Activated T-helper 2 cell treated with anti-CD3 and anti-CD28 coated beads, Interferon-gamma antibody, Interleukin-2, Interleukin-4, amounts not matched to agents 10 μg/mL and 5 μg/mL and 100 μg/mL, durations not matched to agents 14 hours and 24 hours and 36 hours (primary cell): ENCODE measurements around the gene KCNQ4. TPM values are rescaled to one million over a fixed set of nuclear protein-coding genes. Genes with fewer than 3 reads are reported as not detected.

Experiments
- DNase-seq: peaks from one replicate; pipeline ENCODE4 v3.0.0; 2021; ENCODE audit warnings: low spot score
- H3K27ac Mint-ChIP-seq: one replicate; pipeline ENCODE4 v1.8.0; 2021; ENCODE audit warnings: mixed read lengths
- H3K27me3 Mint-ChIP-seq: one replicate; pipeline ENCODE4 v1.8.0; 2021; ENCODE audit warnings: low read depth, mixed read lengths
- H3K36me3 Mint-ChIP-seq: one replicate; pipeline ENCODE4 v1.8.0; 2021; ENCODE audit warnings: low read depth, mixed read lengths
- H3K4me1 Mint-ChIP-seq: one replicate; pipeline ENCODE4 v1.8.0; 2021; ENCODE audit warnings: low read depth, mixed read lengths
- H3K4me3 Mint-ChIP-seq: one replicate; pipeline ENCODE4 v1.8.0; 2021; ENCODE audit warnings: low read depth, mild to moderate bottlenecking, moderate library complexity, mixed read lengths
- H3K9me3 Mint-ChIP-seq: one replicate; pipeline ENCODE4 v1.8.0; 2021; ENCODE audit warnings: mixed read lengths
- intact Hi-C: fragments of 100-400 bp; cut with micrococcal nuclease; formaldehyde crosslinking; loops from one replicate; pipeline ENCODE4 v1.15.1; 2023
- total RNA-seq: library from RNA; stranded (reverse); gene quantifications from 2 replicates; pipeline ENCODE4 v1.2.3, GENCODE V29; 2022

KCNQ4 gene
- total RNA-seq, 1 donor from 2014 or later = 0.78 TPM

- Mint-ChIP-seq H3K27ac (peak overlapping the region; percentile 46), H3K9me3 (peaks cover 10% of the 10 kb centered on the region)
Observed at GRCh38 chr1:40774266-40774998, 9.2 kb upstream of the KCNQ4 start.

GRCh38 chr1:40776236-40777072 is 7.1 kb upstream of the KCNQ4 start:
- Mint-ChIP-seq H3K4me1 (peaks cover 7% of the 10 kb centered on the region), H3K9me3 (peaks cover 10% of the 10 kb centered on the region), H3K36me3 (peaks cover 34% of the 10 kb centered on the region), H3K4me3 (no peak overlapping the region), H3K27ac (no peak overlapping the region), H3K27me3 (peaks cover under 1% of the 10 kb centered on the region)
- DNase-seq = no peak
- intact Hi-C loops = no loop called here

More at GRCh38 chr1:40774266-40774998, 9.2 kb upstream of the KCNQ4 start:
- DNase-seq = peak; percentile 41
- Mint-ChIP-seq H3K27me3 (no peaks in the 10 kb centered on the region), H3K4me3 (no peak overlapping the region), H3K36me3 (peaks cover 50% of the 10 kb centered on the region), H3K4me1 (peaks cover 5% of the 10 kb centered on the region)
- intact Hi-C loops = loop anchor here (1.0 kb wide), 1 partner anchor 76 kb away; no protein-coding TSS in a partner anchor

- DNase-seq = no peak
- Mint-ChIP-seq H3K4me1 (peaks cover 7% of the 10 kb centered on the region), H3K36me3 (peaks cover 33% of the 10 kb centered on the region), H3K27me3 (peaks cover 8% of the 10 kb centered on the region), H3K9me3 (peaks cover 10% of the 10 kb centered on the region), H3K27ac (no peak overlapping the region), H3K4me3 (no peak overlapping the region)
- intact Hi-C loops = no loop called here
Observed at GRCh38 chr1:40777224-40777970, 6.2 kb upstream of the KCNQ4 start.

GRCh38 chr1:40780678-40781607 is 2.6 kb upstream of the KCNQ4 start:
- DNase-seq = no peak
- Mint-ChIP-seq H3K36me3 (peaks cover 25% of the 10 kb centered on the region), H3K4me3 (no peak overlapping the region), H3K27ac (no peak overlapping the region), H3K27me3 (peaks cover 32% of the 10 kb centered on the region), H3K4me1 (peaks cover 6% of the 10 kb centered on the region), H3K9me3 (peaks cover 10% of the 10 kb centered on the region)
- intact Hi-C loops = no loop called here

- peaks cover 35% of the 10 kb centered on the region for H3K27me3 Mint-ChIP-seq
- H3K9me3 Mint-ChIP-seq = peaks cover 9% of the 10 kb centered on the region
- peaks cover 6% of the 10 kb centered on the region for H3K4me1 Mint-ChIP-seq
- H3K27ac Mint-ChIP-seq = no peak overlapping the region
- peaks cover 18% of the 10 kb centered on the region for H3K36me3 Mint-ChIP-seq
- no peak overlapping the region for H3K4me3 Mint-ChIP-seq
- no peak for DNase-seq
- intact Hi-C loops = no loop called here
Observed at GRCh38 chr1:40781608-40781971, 2.0 kb upstream of the KCNQ4 start.

- Mint-ChIP-seq H3K4me3 (peak overlapping the region; percentile 26), H3K36me3 (peaks cover 10% of the 10 kb centered on the region), H3K4me1 (peaks cover 6% of the 10 kb centered on the region), H3K27me3 (peaks cover 36% of the 10 kb centered on the region), H3K27ac (no peak overlapping the region), H3K9me3 (peaks cover under 1% of the 10 kb centered on the region)
- no peak for DNase-seq
- intact Hi-C loops = no loop called here
Observed at GRCh38 chr1:40782371-40782956, 1.1 kb upstream of the KCNQ4 start.

- Mint-ChIP-seq H3K27me3 (peaks cover 39% of the 10 kb centered on the region), H3K4me1 (peaks cover 6% of the 10 kb centered on the region), H3K4me3 (peak overlapping the region; percentile 69), H3K27ac (no peak overlapping the region), H3K36me3 (peaks cover 3% of the 10 kb centered on the region), H3K9me3 (no peaks in the 10 kb centered on the region)
- no peak for DNase-seq
- intact Hi-C loops = no loop called here
Observed at GRCh38 chr1:40784141-40784770, 669 bp downstream of the KCNQ4 start.

- intact Hi-C loops = no loop called here
- Mint-ChIP-seq H3K36me3 (peaks cover 3% of the 10 kb centered on the region), H3K27me3 (peaks cover 41% of the 10 kb centered on the region), H3K27ac (no peak overlapping the region), H3K4me3 (peak overlapping the region; percentile 69), H3K4me1 (peaks cover 6% of the 10 kb centered on the region), H3K9me3 (no peaks in the 10 kb centered on the region)
- DNase-seq = no peak
Observed at GRCh38 chr1:40784771-40785151, 1.2 kb downstream of the KCNQ4 start.

GRCh38 chr1:40785446-40785845 is 1.9 kb downstream of the KCNQ4 start:
- intact Hi-C loops = no loop called here
- Mint-ChIP-seq H3K4me3 (peak overlapping the region; percentile 30), H3K27me3 (peaks cover 41% of the 10 kb centered on the region)

GRCh38 chr1:40786171-40786994 is 2.8 kb downstream of the KCNQ4 start:
- DNase-seq = no peak
- Mint-ChIP-seq H3K27me3 (peaks cover 41% of the 10 kb centered on the region), H3K27ac (no peak overlapping the region), H3K36me3 (no peaks in the 10 kb centered on the region), H3K4me1 (peaks cover 4% of the 10 kb centered on the region), H3K4me3 (no peak overlapping the region), H3K9me3 (no peaks in the 10 kb centered on the region)
- intact Hi-C loops = no loop called here

More at GRCh38 chr1:40785446-40785845, 1.9 kb downstream of the KCNQ4 start:
- DNase-seq = no peak
- Mint-ChIP-seq H3K9me3 (no peaks in the 10 kb centered on the region), H3K4me1 (peaks cover 6% of the 10 kb centered on the region), H3K36me3 (no peaks in the 10 kb centered on the region), H3K27ac (no peak overlapping the region)
